H9 (cell line): ENCODE measurements around the gene GLCCI1. TPM values are rescaled to one million over a fixed set of nuclear protein-coding genes. Genes with fewer than 3 reads are reported as not detected.

Experiments
- DNase-seq: peaks from one replicate; pipeline ENCODE4 v3.0.0-alpha.2; 2017
- H2AFZ ChIP-seq: one replicate; pipeline ENCODE4 v1.6.1; 2013; ENCODE audit warnings: mild to moderate bottlenecking, low read length, control low read depth, moderate library complexity
- H2AK5ac ChIP-seq: 2 replicates; pipeline ENCODE4 v1.6.1; 2013; ENCODE audit warnings: low read length, control low read depth, mixed read lengths; ENCODE audit not compliant: insufficient read length
- H2BK120ac ChIP-seq: one replicate; pipeline ENCODE4 v1.6.1; 2013; ENCODE audit warnings: low read depth, mild to moderate bottlenecking, low read length, control low read depth, inconsistent platforms; ENCODE audit not compliant: poor library complexity, severe bottlenecking
- H2BK12ac ChIP-seq: 2 replicates; pipeline ENCODE4 v1.6.1; 2013; ENCODE audit warnings: low read length, control low read depth, mixed read lengths, low read depth; ENCODE audit not compliant: insufficient read length
- H2BK15ac ChIP-seq: 2 replicates; pipeline ENCODE4 v1.6.1; 2013; ENCODE audit warnings: low read depth, low read length, control low read depth
- H2BK20ac ChIP-seq: one replicate; pipeline ENCODE4 v1.6.1; 2013; ENCODE audit warnings: low read depth, mild to moderate bottlenecking, low read length, control low read depth, inconsistent platforms; ENCODE audit not compliant: poor library complexity, severe bottlenecking
- H2BK5ac ChIP-seq: 2 replicates; pipeline ENCODE4 v1.6.1; 2013; ENCODE audit warnings: low read length, control low read depth, mixed read lengths; ENCODE audit not compliant: insufficient read length
- H3K14ac ChIP-seq: 2 replicates; pipeline ENCODE4 v1.6.1; 2013; ENCODE audit warnings: low read length, control low read depth; ENCODE audit not compliant: insufficient read depth
- H3K18ac ChIP-seq: 2 replicates; pipeline ENCODE4 v1.6.1; 2013; ENCODE audit warnings: low read depth, mild to moderate bottlenecking, mixed read lengths, low read length, control low read depth; ENCODE audit not compliant: insufficient read length
- H3K23ac ChIP-seq: 2 replicates; pipeline ENCODE4 v1.6.1; 2013; ENCODE audit warnings: low read length, control low read depth, mixed read lengths, low read depth; ENCODE audit not compliant: insufficient read length
- H3K23me2 ChIP-seq: 2 replicates; pipeline ENCODE4 v1.6.1; 2013; ENCODE audit warnings: low read depth, mild to moderate bottlenecking, mixed read lengths, low read length, control low read depth; ENCODE audit not compliant: insufficient read length, poor library complexity, severe bottlenecking
- H3K27ac ChIP-seq: 2 replicates; pipeline ENCODE4 v1.5.1; 2013; ENCODE audit warnings: low read length, control low read depth, mixed read lengths, low read depth; ENCODE audit not compliant: insufficient read length
- H3K27me3 ChIP-seq: 2 replicates; pipeline ENCODE4 v1.6.1; 2013; ENCODE audit warnings: low read length, control low read depth, inconsistent platforms; ENCODE audit not compliant: insufficient read depth
- H3K4ac ChIP-seq: 2 replicates; pipeline ENCODE4 v1.6.1; 2013; ENCODE audit warnings: low read depth, mild to moderate bottlenecking, control low read depth, inconsistent platforms, low read length, moderate library complexity
- H3K4me1 ChIP-seq: 2 replicates; pipeline ENCODE4 v1.6.1; 2013; ENCODE audit warnings: low read length, control low read depth, inconsistent platforms; ENCODE audit not compliant: insufficient read depth
- H3K4me2 ChIP-seq: 2 replicates; pipeline ENCODE4 v1.6.1; 2013; ENCODE audit warnings: low read length, control low read depth, mixed read lengths; ENCODE audit not compliant: insufficient read length, insufficient read depth
- H3K56ac ChIP-seq: 2 replicates; pipeline ENCODE4 v1.6.1; 2013; ENCODE audit warnings: low read depth, mild to moderate bottlenecking, mixed read lengths, low read length, control low read depth; ENCODE audit not compliant: insufficient read length
- H3K79me1 ChIP-seq: 2 replicates; pipeline ENCODE4 v1.6.1; 2013; ENCODE audit warnings: low read depth, mild to moderate bottlenecking, moderate library complexity, low read length, control low read depth, inconsistent platforms; ENCODE audit not compliant: insufficient read depth, poor library complexity, severe bottlenecking
- H3K79me2 ChIP-seq: 2 replicates; pipeline ENCODE4 v1.6.1; 2013; ENCODE audit warnings: low read length, control low read depth, inconsistent platforms; ENCODE audit not compliant: insufficient read depth
- H3K9ac ChIP-seq: 2 replicates; pipeline ENCODE4 v1.6.1; 2013; ENCODE audit warnings: low read length, control low read depth, mixed read lengths; ENCODE audit not compliant: insufficient read length; ENCODE audit errors: extremely low read depth
- H3K9me3 ChIP-seq: one replicate; pipeline ENCODE4 v1.6.1; 2013; ENCODE audit warnings: low read depth, low read length, inconsistent platforms; ENCODE audit not compliant: control insufficient read depth
- H3T11ph ChIP-seq: one replicate; pipeline ENCODE4 v1.6.1; 2013; ENCODE audit warnings: mild to moderate bottlenecking, low read length, control low read depth, inconsistent platforms
- H4K20me1 ChIP-seq: one replicate; pipeline ENCODE4 v1.6.1; 2013; ENCODE audit not compliant: control insufficient read depth, insufficient read length, insufficient read depth
- H4K5ac ChIP-seq: 2 replicates; pipeline ENCODE4 v1.6.1; 2013; ENCODE audit warnings: low read depth, mild to moderate bottlenecking, mixed read lengths, low read length, control low read depth; ENCODE audit not compliant: insufficient read length
- H4K8ac ChIP-seq: replicated peaks from 2 replicates; pipeline ENCODE4 v1.6.1; 2013; ENCODE audit warnings: low read length, control low read depth, mixed read lengths, low read depth; ENCODE audit not compliant: insufficient read length
- H4K91ac ChIP-seq: 2 replicates; pipeline ENCODE4 v1.6.1; 2013; ENCODE audit warnings: low read depth, mild to moderate bottlenecking, moderate library complexity, mixed read lengths, low read length, control low read depth; ENCODE audit not compliant: insufficient read length
- H3K27ac Mint-ChIP-seq, 3 experiments: 2 replicates in 2 of 3; 3 replicates in 1 of 3; pipeline ENCODE4 v1.8.0; 2020 to 2021; ENCODE audit warnings: mixed read lengths in 3 of 3, mild to moderate bottlenecking in 1 of 3, moderate library complexity in 1 of 3
- H3K27me3 Mint-ChIP-seq: 2 replicates; pipeline ENCODE4 v1.8.0; 2021; ENCODE audit warnings: low read depth, mild to moderate bottlenecking, moderate library complexity, mixed read lengths
- H3K36me3 Mint-ChIP-seq, 3 experiments: 2 replicates in 2 of 3; 3 replicates in 1 of 3; pipeline ENCODE4 v1.8.0; 2020 to 2021; ENCODE audit warnings: low read depth in 3 of 3, mixed read lengths in 3 of 3; ENCODE audit not compliant: insufficient read depth in 1 of 3
- H3K4me1 Mint-ChIP-seq, 2 experiments: 2 replicates each; pipeline ENCODE4 v1.8.0; 2020; ENCODE audit warnings: mixed read lengths in 2 of 2
- H3K4me3 Mint-ChIP-seq, 2 experiments: 2 replicates in 1 of 2; 3 replicates in 1 of 2; pipeline ENCODE4 v1.8.0; 2020 to 2021; ENCODE audit warnings: mild to moderate bottlenecking in 2 of 2, mixed read lengths in 2 of 2, moderate library complexity in 1 of 2
- H3K9me3 Mint-ChIP-seq, 2 experiments: 2 replicates in 1 of 2; 3 replicates in 1 of 2; pipeline ENCODE4 v1.8.0; 2020; ENCODE audit warnings: mild to moderate bottlenecking in 2 of 2, mixed read lengths in 2 of 2, moderate library complexity in 1 of 2
- WGBS: extraction: QIAGEN DNeasy Blood & Tissue Kit; methylation state at CpG from one replicate; pipeline ENCODE4 v1.1.7; 2013; ENCODE audit warnings: missing lambda C conversion rate, low lambda C conversion rate, mixed read lengths; ENCODE audit not compliant: insufficient read length; ENCODE audit errors: extremely low coverage; 5-methylcytosine and 5-hydroxymethylcytosine counted together
- total RNA-seq: library from RNA; stranded (reverse); gene quantifications from 2 replicates; pipeline ENCODE4 v1.2.1, GENCODE V29; 2021
- TF ChIP-seq, protein P1 (sequence below): fragments of 200-600 bp; sonication (generic); conservative IDR thresholded peaks from 3 replicates; pipeline ENCODE4 v1.8.0; 2021; ENCODE audit warnings: antibody characterized with exemption, mild to moderate bottlenecking

The GLCCI1 gene
- total RNA-seq, 1 experiment from 2014 or later, result 19.1 TPM

DNA sequence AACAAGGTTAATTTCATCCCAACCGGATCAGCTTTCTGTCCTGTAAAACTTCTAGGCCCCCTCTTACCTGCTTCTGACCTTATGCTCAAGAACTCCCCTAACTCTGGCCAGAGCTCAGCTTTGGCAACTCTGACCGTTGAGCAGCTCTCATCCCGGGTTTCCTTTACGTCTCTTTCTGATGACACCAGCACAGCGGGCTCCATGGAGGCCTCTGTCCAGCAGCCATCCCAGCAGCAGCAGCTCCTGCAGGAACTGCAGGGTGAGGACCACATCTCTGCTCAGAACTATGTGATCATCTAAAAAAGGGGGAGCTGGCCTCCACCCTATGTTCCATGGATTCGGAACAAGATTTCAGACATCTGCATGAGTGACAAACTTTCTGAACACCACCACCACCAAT lies 117.6 kb downstream of the GLCCI1 start:
- TF ChIP-seq, protein P1, sequence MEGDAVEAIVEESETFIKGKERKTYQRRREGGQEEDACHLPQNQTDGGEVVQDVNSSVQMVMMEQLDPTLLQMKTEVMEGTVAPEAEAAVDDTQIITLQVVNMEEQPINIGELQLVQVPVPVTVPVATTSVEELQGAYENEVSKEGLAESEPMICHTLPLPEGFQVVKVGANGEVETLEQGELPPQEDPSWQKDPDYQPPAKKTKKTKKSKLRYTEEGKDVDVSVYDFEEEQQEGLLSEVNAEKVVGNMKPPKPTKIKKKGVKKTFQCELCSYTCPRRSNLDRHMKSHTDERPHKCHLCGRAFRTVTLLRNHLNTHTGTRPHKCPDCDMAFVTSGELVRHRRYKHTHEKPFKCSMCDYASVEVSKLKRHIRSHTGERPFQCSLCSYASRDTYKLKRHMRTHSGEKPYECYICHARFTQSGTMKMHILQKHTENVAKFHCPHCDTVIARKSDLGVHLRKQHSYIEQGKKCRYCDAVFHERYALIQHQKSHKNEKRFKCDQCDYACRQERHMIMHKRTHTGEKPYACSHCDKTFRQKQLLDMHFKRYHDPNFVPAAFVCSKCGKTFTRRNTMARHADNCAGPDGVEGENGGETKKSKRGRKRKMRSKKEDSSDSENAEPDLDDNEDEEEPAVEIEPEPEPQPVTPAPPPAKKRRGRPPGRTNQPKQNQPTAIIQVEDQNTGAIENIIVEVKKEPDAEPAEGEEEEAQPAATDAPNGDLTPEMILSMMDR, result no peak
- H3K9me3 Mint-ChIP-seq, result no peaks in the 10 kb centered on the region
- H3K4me1 Mint-ChIP-seq, result peaks cover 25 to 29% of the 10 kb centered on the region in 2 experiments
- H3K36me3 Mint-ChIP-seq, result peaks cover 4 to 11% (median 8%) of the 10 kb centered on the region in 3 experiments; a peak in 5 of 7 replicates
- H3K18ac ChIP-seq, result no peak overlapping the region
- no peak overlapping the region for H2AK5ac ChIP-seq
- H3K23me2 ChIP-seq, result no peaks in the 10 kb centered on the region
- peak overlapping the region in 2 of 3 experiments; percentile 74 to 91; a peak in 5 of 7 replicates for H3K27ac Mint-ChIP-seq
- no peak overlapping the region for H3T11ph ChIP-seq
- H3K4ac ChIP-seq, result no peak overlapping the region
- H3K27me3 ChIP-seq, result no peaks in the 10 kb centered on the region
- no peak overlapping the region for H4K5ac ChIP-seq
- H3K56ac ChIP-seq, result no peak overlapping the region
- H2BK15ac ChIP-seq, result no peak overlapping the region
- no peak overlapping the region for H4K8ac ChIP-seq
- no peak overlapping the region for H3K27ac ChIP-seq
- H3K79me2 ChIP-seq, result no peaks in the 10 kb centered on the region
- H3K4me1 ChIP-seq, result 0 out of 2 replicates have a peak, but pooled peaks cover 2% of the 10 kb centered on the region
- no peak overlapping the region for H3K14ac ChIP-seq
- H3K23ac ChIP-seq, result no peak overlapping the region
- H3K9me3 ChIP-seq, result no peaks in the 10 kb centered on the region
- H4K91ac ChIP-seq, result no peak overlapping the region
- H2BK120ac ChIP-seq, result no peak overlapping the region
- H3K9ac ChIP-seq, result no peak overlapping the region
- H2BK20ac ChIP-seq, result no peak overlapping the region
- no peak overlapping the region for H2BK12ac ChIP-seq
- H3K79me1 ChIP-seq, result no peaks in the 10 kb centered on the region
- no peak overlapping the region for H2BK5ac ChIP-seq
- H3K4me2 ChIP-seq, result no peak overlapping the region
- no peak overlapping the region for H2AFZ ChIP-seq
- no peaks in the 10 kb centered on the region for H3K27me3 Mint-ChIP-seq
- no peaks in the 10 kb centered on the region for H4K20me1 ChIP-seq
- H3K4me3 Mint-ChIP-seq, result no peak overlapping the region
- DNase-seq, result no peak
- no CpG with 5 or more reads among the region's 6 CpGs for WGBS
